Spleen (tissue), 7 donors: ENCODE results near the gene RIMS3.

Source experiments
- CTCF ChIP-seq, 11 experiments: fragments of 200-600 bp in 7 of 11; fragments of 450-650 bp in 4 of 11; sonication (generic) in 4 of 11; IDR thresholded peaks in 8 of 11; conservative IDR thresholded peaks in 3 of 11; 1 replicate in 7 of 11; 2 replicates in 4 of 11; pipeline versions ENCODE4 v1.4.0 to v1.8.0; 2016 to 2021; ENCODE audit warnings: antibody characterized with exemption in 11 of 11, inconsistent platforms in 4 of 11, mild to moderate bottlenecking in 1 of 11
- POLR2A ChIP-seq, 3 donors: fragments of 450-650 bp; IDR thresholded peaks; one replicate each; pipeline ENCODE4 v1.5.1; 2017; ENCODE audit warnings: antibody characterized with exemption in 3 of 3, mild to moderate bottlenecking in 1 of 3
- donor health status: DM: no; HTN: no; CAD: no; lungs with moderate emphysema.
- donor health status: DM: no; HTN: no; CAD: no.
- donor health status: DM: no; HTN: no; CAD: no.

DNA sequence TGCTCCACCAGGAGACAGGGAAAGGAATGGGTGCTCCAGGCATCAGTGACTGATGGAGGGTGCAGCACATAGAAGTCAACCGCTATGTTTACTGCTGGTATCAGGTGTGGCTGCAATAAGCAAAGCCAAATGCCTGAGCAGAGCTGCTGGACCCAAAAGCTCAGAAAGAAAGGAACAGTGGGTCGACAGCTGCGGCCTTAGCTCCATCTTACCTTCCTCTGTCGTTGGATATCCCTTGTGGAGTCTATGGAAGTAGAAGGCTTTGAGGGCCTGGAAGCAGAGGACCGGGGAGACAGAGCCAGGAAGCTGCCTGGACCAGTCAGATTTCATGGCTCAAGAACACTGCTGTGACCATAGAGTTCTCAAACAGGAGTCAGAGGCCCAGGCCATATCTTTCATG lies 45.3 kb downstream of the RIMS3 start:
- TF ChIP-seq CTCF (IDR thresholded peaks at IDR 0.05 in 8 of 11, conservative IDR thresholded peaks at IDR 0.05 in 3 of 11) (no peak), POLR2A (IDR thresholded peaks at IDR 0.05) (no peak)
